Naive B cell (primary cell): ENCODE data around the gene TBC1D14. TPM values are rescaled to one million over a fixed set of nuclear protein-coding genes. Genes with fewer than 3 reads are reported as not detected.

Experiments used
- ATAC-seq, 2 donors: fragments of 150-1000 bp; cut with Tn5 transposase; 2 replicates each; pipeline ENCODE4 v1.10.0; 2021; ENCODE audit warnings: low read depth in 2 of 2, mild to moderate bottlenecking in 2 of 2, moderate library complexity in 2 of 2
- DNase-seq: peaks from one replicate; pipeline ENCODE4 v3.0.0; 2022
- H3K27ac Mint-ChIP-seq, 6 donors: one replicate each; pipeline ENCODE4 v1.8.0; 2020 to 2022; ENCODE audit warnings: mild to moderate bottlenecking in 6 of 6, mixed read lengths in 6 of 6, moderate library complexity in 5 of 6, inconsistent platforms in 2 of 6
- H3K27me3 Mint-ChIP-seq, 3 donors: one replicate each; pipeline ENCODE4 v1.8.0; 2021 to 2022; ENCODE audit warnings: mixed read lengths in 3 of 3, mild to moderate bottlenecking in 1 of 3
- H3K36me3 Mint-ChIP-seq, 2 donors: one replicate each; pipeline ENCODE4 v1.8.0; 2020 to 2022; ENCODE audit warnings: mixed read lengths in 2 of 2, inconsistent platforms in 1 of 2, mild to moderate bottlenecking in 1 of 2
- H3K4me1 Mint-ChIP-seq, 3 donors: one replicate each; pipeline ENCODE4 v1.8.0; 2020 to 2022; ENCODE audit warnings: mixed read lengths in 3 of 3, inconsistent platforms in 1 of 3, mild to moderate bottlenecking in 1 of 3, moderate library complexity in 1 of 3
- H3K4me3 Mint-ChIP-seq, 8 donors: one replicate each; pipeline ENCODE4 v1.8.0; 2020 to 2022; ENCODE audit warnings: mild to moderate bottlenecking in 8 of 8, mixed read lengths in 8 of 8, moderate library complexity in 8 of 8, inconsistent platforms in 2 of 8
- H3K9me3 Mint-ChIP-seq, 7 donors: one replicate each; pipeline ENCODE4 v1.8.0; 2020 to 2022; ENCODE audit warnings: mixed read lengths in 7 of 7, mild to moderate bottlenecking in 5 of 7, inconsistent platforms in 2 of 7, moderate library complexity in 1 of 7
- polyA plus RNA-seq, 6 donors: library from polyadenylated mRNA; unstranded; fragments of 300-500 nt; fragmentation: Illumina TruSeq; gene quantifications; one replicate each; pipeline ENCODE4 v1.2.3, GENCODE V29; 2021; ENCODE audit warnings: low read depth in 6 of 6

TBC1D14 gene
- polyA plus RNA-seq, 6 donors from 2014 or later: 27.3 to 42.4 (median 33.8) TPM

DNA sequence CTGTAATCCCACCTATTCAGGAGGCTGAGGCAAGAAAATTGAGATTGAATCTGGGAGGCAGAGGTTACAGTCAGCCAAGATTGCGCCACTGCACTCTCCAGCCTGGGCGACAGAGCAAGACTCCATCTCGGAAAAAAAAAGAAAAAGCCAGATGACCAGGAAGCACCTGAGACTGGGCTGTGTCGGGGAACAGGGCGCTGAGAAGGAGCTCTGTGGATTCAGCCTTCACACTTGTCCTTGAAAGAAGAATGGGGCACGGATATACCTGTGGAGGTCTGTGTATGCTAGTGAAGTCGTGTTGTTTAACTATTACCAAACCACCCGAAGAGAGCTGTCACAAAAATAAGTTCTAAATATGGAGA is 94.2 kb downstream of the TBC1D14 start:
- Mint-ChIP-seq H3K27ac (no peak overlapping the region), H3K4me3 (no peak overlapping the region), H3K9me3 (no peaks in the 10 kb centered on the region), H3K4me1 (peaks cover 0 to 9% (median 7%) of the 10 kb centered on the region in 3 donors), H3K36me3 (peaks cover 27 to 29% of the 10 kb centered on the region in 2 donors), H3K27me3 (no peaks in the 10 kb centered on the region)
- DNase-seq (no peak), ATAC-seq (no peak)

- peaks cover 31 to 34% of the 10 kb centered on the region in 2 donors for H3K36me3 Mint-ChIP-seq
Measured at GRCh38 chr4:7004331-7004730, 94.7 kb downstream of the TBC1D14 start.

GRCh38 chr4:7005571-7005970 is 95.9 kb downstream of the TBC1D14 start:
- peaks cover 30% of the 10 kb centered on the region in 2 donors for H3K36me3 Mint-ChIP-seq
- peaks cover 0 to 11% (median 7%) of the 10 kb centered on the region in 3 donors for H3K4me1 Mint-ChIP-seq
- no peak overlapping the region for H3K4me3 Mint-ChIP-seq
- no peak overlapping the region for H3K27ac Mint-ChIP-seq
- DNase-seq (no peak), ATAC-seq (no peak)
- H3K27me3 Mint-ChIP-seq: no peaks in the 10 kb centered on the region
- no peaks in the 10 kb centered on the region for H3K9me3 Mint-ChIP-seq

More at GRCh38 chr4:7004331-7004730, 94.7 kb downstream of the TBC1D14 start:
- H3K27me3 Mint-ChIP-seq: no peaks in the 10 kb centered on the region
- DNase-seq: no peak
- ATAC-seq: no peak
- H3K9me3 Mint-ChIP-seq: no peaks in the 10 kb centered on the region
- peak overlapping the region in 1 of 6 donors; percentile 42 for H3K27ac Mint-ChIP-seq
- peaks cover 0 to 12% (median 7%) of the 10 kb centered on the region in 3 donors for H3K4me1 Mint-ChIP-seq
- no peak overlapping the region for H3K4me3 Mint-ChIP-seq

- Mint-ChIP-seq H3K4me3 (no peak overlapping the region), H3K27me3 (no peaks in the 10 kb centered on the region), H3K9me3 (no peaks in the 10 kb centered on the region), H3K4me1 (peaks cover 0 to 9% (median 3%) of the 10 kb centered on the region in 3 donors), H3K36me3 (peaks cover 22 to 25% of the 10 kb centered on the region in 2 donors), H3K27ac (no peak overlapping the region)
- ATAC-seq (no peak), DNase-seq (no peak)
Measured at GRCh38 chr4:7006411-7006810, 96.8 kb downstream of the TBC1D14 start.

GRCh38 chr4:7007142-7007907 is 97.7 kb downstream of the TBC1D14 start:
- Mint-ChIP-seq H3K4me3 (no peak overlapping the region), H3K27me3 (no peaks in the 10 kb centered on the region), H3K36me3 (peaks cover 12 to 16% of the 10 kb centered on the region in 2 donors), H3K4me1 (peaks cover 0 to 6% (median 0%) of the 10 kb centered on the region in 3 donors), H3K9me3 (no peaks in the 10 kb centered on the region), H3K27ac (peak overlapping the region in 2 of 6 donors; percentile 44 to 52)
- ATAC-seq (no peak), DNase-seq (no peak)

GRCh38 chr4:7007944-7008343 is 98.3 kb downstream of the TBC1D14 start:
- H3K4me1 Mint-ChIP-seq: peaks cover under 1 to 6% (median under 1%) of the 10 kb centered on the region in 3 donors
- H3K9me3 Mint-ChIP-seq: no peaks in the 10 kb centered on the region
- DNase-seq (no peak), ATAC-seq (no peak)
- H3K4me3 Mint-ChIP-seq: peak overlapping the region in 1 of 8 donors; percentile 50
- H3K27me3 Mint-ChIP-seq: no peaks in the 10 kb centered on the region
- H3K36me3 Mint-ChIP-seq: peaks cover 9 to 15% of the 10 kb centered on the region in 2 donors
- H3K27ac Mint-ChIP-seq: peak overlapping the region in 2 of 6 donors; percentile 23 to 49

- no peak for DNase-seq
- no peaks in the 10 kb centered on the region for H3K9me3 Mint-ChIP-seq
- peaks cover 10 to 19% of the 10 kb centered on the region in 2 donors for H3K36me3 Mint-ChIP-seq
- H3K4me3 Mint-ChIP-seq: no peak overlapping the region
- no peak for ATAC-seq
- H3K27me3 Mint-ChIP-seq: no peaks in the 10 kb centered on the region
- H3K27ac Mint-ChIP-seq: no peak overlapping the region
- H3K4me1 Mint-ChIP-seq: peaks cover 17 to 21% (median 17%) of the 10 kb centered on the region in 3 donors
Measured at GRCh38 chr4:7009564-7009963, 99.9 kb downstream of the TBC1D14 start.

DNA sequence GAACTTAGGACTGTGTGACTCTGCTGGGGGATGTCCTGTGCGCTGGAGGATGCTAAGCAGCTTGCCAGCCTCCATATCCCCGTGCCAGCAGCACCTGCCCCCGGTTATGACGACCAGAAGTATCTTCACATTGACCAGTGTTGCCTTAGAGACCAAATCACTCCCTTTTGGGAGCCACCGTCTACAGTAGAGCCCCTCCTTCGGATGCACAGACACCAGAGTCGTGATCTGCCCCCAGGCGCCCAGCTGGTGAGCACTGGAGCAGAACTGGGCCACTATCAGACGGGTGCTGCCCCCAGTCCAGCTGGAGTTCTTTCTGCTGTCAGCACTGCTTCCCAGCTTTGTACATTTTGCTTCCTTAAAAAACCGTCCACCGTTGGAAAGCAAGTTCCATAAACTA is 103.5 kb downstream of the TBC1D14 start:
- Mint-ChIP-seq H3K4me1 (peaks cover 20 to 28% (median 26%) of the 10 kb centered on the region in 3 donors), H3K4me3 (peak overlapping the region in 1 of 8 donors; percentile 14), H3K27me3 (no peaks in the 10 kb centered on the region), H3K27ac (peak overlapping the region in 5 of 6 donors; percentile 58 to 87 (median 71)), H3K9me3 (no peaks in the 10 kb centered on the region), H3K36me3 (peaks cover 17 to 21% of the 10 kb centered on the region in 2 donors)
- peak; percentile 65 to 72 for ATAC-seq
- peak; percentile 23 for DNase-seq

- H3K9me3 Mint-ChIP-seq: no peaks in the 10 kb centered on the region
- H3K4me1 Mint-ChIP-seq: peaks cover 20 to 26% (median 22%) of the 10 kb centered on the region in 3 donors
- no peak for ATAC-seq
Measured at GRCh38 chr4:7014815-7015214, 105.2 kb downstream of the TBC1D14 start.

GRCh38 chr4:7015383-7016035 is 105.9 kb downstream of the TBC1D14 start:
- DNase-seq: no peak
- Mint-ChIP-seq H3K9me3 (no peaks in the 10 kb centered on the region), H3K4me3 (no peak overlapping the region), H3K4me1 (peaks cover 20 to 26% (median 22%) of the 10 kb centered on the region in 3 donors), H3K27ac (peak overlapping the region in 4 of 6 donors; percentile 14 to 78 (median 50)), H3K36me3 (peaks cover 9 to 11% of the 10 kb centered on the region in 2 donors), H3K27me3 (no peaks in the 10 kb centered on the region)
- no peak for ATAC-seq

More at GRCh38 chr4:7014815-7015214, 105.2 kb downstream of the TBC1D14 start:
- Mint-ChIP-seq H3K4me3 (no peak overlapping the region), H3K27ac (peak overlapping the region in 4 of 6 donors; percentile 76 to 95 (median 80)), H3K36me3 (peaks cover 11% of the 10 kb centered on the region in 2 donors), H3K27me3 (no peaks in the 10 kb centered on the region)
- DNase-seq: no peak

DNA sequence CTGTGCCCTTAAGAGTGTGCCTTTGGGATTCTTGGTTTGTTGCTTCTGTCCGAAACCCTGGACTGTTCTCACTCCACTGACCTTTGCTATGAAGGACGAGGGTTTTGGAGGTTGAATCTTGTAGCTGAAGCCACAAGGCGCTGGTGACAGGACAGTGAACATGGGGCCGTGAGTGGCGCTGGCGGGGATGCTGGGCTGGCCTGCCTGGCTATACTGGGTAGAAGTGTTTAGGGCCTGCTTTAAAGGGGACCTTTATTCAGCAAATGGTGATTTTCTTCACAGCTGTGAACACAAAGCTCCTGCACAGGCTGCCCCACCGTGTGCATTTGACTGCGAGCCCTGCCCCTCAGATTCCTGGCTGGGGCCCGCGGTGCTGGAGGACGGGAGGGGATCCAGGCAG is 106.5 kb downstream of the TBC1D14 start:
- no peak for DNase-seq
- H3K27me3 Mint-ChIP-seq: no peaks in the 10 kb centered on the region
- no peaks in the 10 kb centered on the region for H3K9me3 Mint-ChIP-seq
- H3K36me3 Mint-ChIP-seq: peaks cover 9 to 11% of the 10 kb centered on the region in 2 donors
- no peak overlapping the region for H3K27ac Mint-ChIP-seq
- peaks cover 20 to 26% (median 22%) of the 10 kb centered on the region in 3 donors for H3K4me1 Mint-ChIP-seq
- ATAC-seq: no peak
- no peak overlapping the region for H3K4me3 Mint-ChIP-seq

DNA sequence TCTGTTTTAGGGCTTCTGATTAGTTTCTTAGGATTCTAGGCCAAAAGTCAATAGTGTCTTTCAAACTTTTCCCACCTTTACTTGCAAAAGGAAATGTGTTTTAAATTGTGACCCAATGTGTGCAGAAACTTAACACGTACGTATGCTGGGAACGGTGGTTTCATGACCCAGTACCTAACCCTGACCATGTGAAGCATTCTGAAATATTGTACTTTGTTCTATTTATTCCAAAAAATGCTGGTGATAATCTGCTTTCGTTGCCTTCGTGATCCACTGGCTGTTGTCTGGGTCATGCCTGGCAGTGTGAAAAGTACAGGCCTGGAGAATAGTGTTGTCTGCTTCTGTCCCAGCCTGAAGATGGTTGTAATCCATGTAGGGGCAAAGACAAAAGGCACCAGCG is 106.9 kb downstream of the TBC1D14 start:
- peaks cover 9 to 11% of the 10 kb centered on the region in 2 donors for H3K36me3 Mint-ChIP-seq
- no peak overlapping the region for H3K4me3 Mint-ChIP-seq
- no peaks in the 10 kb centered on the region for H3K9me3 Mint-ChIP-seq
- H3K27ac Mint-ChIP-seq: peak overlapping the region in 1 of 6 donors; percentile 53
- DNase-seq (no peak), ATAC-seq (no peak)
- H3K27me3 Mint-ChIP-seq: no peaks in the 10 kb centered on the region
- H3K4me1 Mint-ChIP-seq: peaks cover 20 to 26% (median 22%) of the 10 kb centered on the region in 3 donors

DNA sequence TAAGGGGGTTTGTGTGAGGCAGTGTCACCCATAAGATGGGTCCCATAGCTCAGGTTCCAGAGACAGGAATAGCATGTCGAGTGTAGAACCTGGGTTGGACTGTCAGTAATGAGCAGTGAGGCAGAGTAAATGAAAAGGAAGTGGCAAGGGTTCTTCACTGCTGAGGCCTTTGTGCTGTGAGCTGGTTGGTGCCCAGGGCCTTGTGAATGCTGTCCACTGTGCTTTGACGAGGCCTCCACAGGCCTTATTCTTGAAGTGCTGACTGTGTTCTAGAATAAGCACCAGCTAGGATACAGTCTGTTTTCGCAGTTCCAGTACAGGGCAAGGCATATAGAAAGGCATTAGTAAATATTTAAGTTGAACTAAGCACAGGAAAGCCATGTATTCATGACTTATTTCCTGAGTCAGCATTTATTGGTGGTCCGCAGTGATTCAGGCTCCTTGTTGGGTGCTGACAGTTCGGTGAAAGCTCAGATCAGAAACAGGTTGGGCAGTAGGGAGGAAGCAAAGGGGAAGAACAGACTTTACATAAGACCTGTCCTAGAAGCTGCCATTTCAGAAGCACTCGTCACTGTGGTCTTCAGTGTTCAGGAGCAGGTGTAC is 107.9 kb downstream of the TBC1D14 start:
- Mint-ChIP-seq H3K27me3 (no peaks in the 10 kb centered on the region), H3K36me3 (peaks cover 9 to 18% of the 10 kb centered on the region in 2 donors), H3K9me3 (no peaks in the 10 kb centered on the region), H3K27ac (peak overlapping the region in 2 of 6 donors; percentile 10 to 68), H3K4me1 (peaks cover 20 to 26% (median 22%) of the 10 kb centered on the region in 3 donors), H3K4me3 (no peak overlapping the region)
- ATAC-seq (no peak), DNase-seq (no peak)
